Measurements from ENCODE around the gene GALNT9. TPM values are rescaled to one million over a fixed set of nuclear protein-coding genes. Genes with fewer than 3 reads are reported as not detected.
A peak's percentile ranks its signal among the peaks of the same experiment; 100 is the strongest.

Gene GALNT9
- total RNA-seq, 1 experiment from 2014 or later = 0.44 TPM

DNA sequence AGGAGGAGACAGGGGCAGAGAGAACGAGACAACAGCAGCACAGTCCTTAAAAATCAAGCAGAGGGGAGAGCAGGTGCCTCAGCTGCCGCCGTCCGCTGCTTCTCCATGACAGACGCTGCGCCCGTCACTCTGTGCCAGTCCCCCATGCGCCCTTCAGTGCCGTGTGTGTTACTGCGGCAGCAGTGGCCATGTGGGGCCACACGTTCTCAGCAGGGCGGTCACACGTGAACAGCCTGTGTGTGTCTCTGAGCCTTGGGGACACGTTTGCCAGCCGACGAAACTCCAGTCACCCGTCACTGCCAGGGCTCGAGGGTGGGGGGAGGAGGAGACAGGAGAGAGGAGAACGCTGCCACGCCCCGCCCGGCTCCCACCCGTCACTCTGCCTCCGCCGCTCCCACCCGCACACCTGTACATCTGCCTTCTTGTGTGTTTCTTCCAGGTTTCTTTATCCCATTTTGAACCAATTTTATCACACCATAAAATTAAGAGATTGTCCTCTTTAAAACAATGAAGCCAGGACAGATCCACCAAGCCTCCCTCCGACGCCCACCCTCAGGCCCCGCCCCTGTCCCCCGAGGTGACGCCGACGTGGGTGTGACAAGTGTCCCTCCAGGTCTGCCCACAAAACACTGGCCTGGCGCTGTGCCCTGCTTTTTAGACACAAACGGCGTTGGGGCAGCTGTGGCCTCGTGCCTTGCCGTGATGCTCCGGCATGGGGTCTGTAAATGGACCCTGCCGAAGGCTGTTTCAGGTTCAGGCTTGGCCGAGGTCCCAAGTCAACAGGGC is 58.2 kb downstream of the GALNT9 start:
- peaks cover 15% of the 10 kb centered on the region; the same call in 1 of the 2 replicates for H3K4me1 ChIP-seq (ENCODE audit: insufficient read depth, low read length)
- H3F3A ChIP-seq (ENCODE audit: low read length, unreplicated experiment) = no peaks in the 10 kb centered on the region
- ChIA-PET POLR2A (ENCODE audit: unreplicated experiment) (no interaction called here), CTCF (no interaction called here)
- TF ChIP-seq, protein P1, sequence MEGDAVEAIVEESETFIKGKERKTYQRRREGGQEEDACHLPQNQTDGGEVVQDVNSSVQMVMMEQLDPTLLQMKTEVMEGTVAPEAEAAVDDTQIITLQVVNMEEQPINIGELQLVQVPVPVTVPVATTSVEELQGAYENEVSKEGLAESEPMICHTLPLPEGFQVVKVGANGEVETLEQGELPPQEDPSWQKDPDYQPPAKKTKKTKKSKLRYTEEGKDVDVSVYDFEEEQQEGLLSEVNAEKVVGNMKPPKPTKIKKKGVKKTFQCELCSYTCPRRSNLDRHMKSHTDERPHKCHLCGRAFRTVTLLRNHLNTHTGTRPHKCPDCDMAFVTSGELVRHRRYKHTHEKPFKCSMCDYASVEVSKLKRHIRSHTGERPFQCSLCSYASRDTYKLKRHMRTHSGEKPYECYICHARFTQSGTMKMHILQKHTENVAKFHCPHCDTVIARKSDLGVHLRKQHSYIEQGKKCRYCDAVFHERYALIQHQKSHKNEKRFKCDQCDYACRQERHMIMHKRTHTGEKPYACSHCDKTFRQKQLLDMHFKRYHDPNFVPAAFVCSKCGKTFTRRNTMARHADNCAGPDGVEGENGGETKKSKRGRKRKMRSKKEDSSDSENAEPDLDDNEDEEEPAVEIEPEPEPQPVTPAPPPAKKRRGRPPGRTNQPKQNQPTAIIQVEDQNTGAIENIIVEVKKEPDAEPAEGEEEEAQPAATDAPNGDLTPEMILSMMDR (conservative IDR thresholded peaks at IDR 0.05; ENCODE audit: low read depth, low read length) = no peak
- TF ChIP-seq EZH2phosphoT487 (IDR thresholded peaks at IDR 0.05; ENCODE audit: borderline replicate concordance, low read length) = no peak
- no peak for TF ChIP-seq EZH2 (IDR thresholded peaks at IDR 0.05; ENCODE audit: low read length, unreplicated experiment)
- H3K9me3 ChIP-seq (ENCODE audit: low read length) = no peaks in the 10 kb centered on the region
- no peak overlapping the region for H3K9ac ChIP-seq (ENCODE audit: low read length)
- no peak for DNase-seq
- H4K20me1 ChIP-seq (ENCODE audit: low read length) = no peaks in the 10 kb centered on the region
- intact Hi-C loops (cut with micrococcal nuclease) = no loop called here
- H3K9me2 ChIP-seq (replicated peaks; ENCODE audit: low read length) = no peaks in the 10 kb centered on the region
- H3K4me3 ChIP-seq (ENCODE audit: low read length) = no peak overlapping the region
- ATAC-seq = no peak
- peaks cover 22% of the 10 kb centered on the region for H3K27me3 ChIP-seq (ENCODE audit: low read length)
- BruUV-seq (replicated peaks) = no TSS peak
- H3K4me2 ChIP-seq (ENCODE audit: low read length) = 0 out of 2 replicates have a peak overlapping the region, but pooled peaks have one; percentile 21
- H3K79me2 ChIP-seq (ENCODE audit: low read length) = no peaks in the 10 kb centered on the region
- no peak overlapping the region for H3K27ac ChIP-seq (ENCODE audit: low read length)
- H3K36me3 ChIP-seq (ENCODE audit: low read depth, low read length) = no peaks in the 10 kb centered on the region
- 0 out of 2 replicates have a peak overlapping the region, but pooled peaks have one; percentile 12 for H2AFZ ChIP-seq (ENCODE audit: low read length)

DNA sequence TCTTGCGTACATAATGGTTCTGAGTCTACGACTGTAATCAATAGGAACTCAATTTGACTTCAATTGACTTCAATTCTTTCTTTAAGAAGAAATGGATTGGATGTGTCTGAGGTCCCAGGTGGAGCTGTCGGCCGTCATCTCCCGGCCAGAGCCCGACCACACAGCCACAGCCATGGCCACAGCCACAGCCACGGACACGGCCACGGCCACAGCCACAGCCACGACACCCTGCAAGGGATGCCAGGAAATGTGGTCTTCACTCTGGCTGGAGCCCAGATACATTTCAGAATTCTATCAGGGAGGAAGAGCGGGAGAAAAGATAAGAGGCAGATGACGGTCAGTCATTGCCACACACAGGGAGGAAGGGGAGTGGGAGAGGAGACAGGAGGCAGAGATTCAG is 58.9 kb downstream of the GALNT9 start:
- no peak for ATAC-seq
- Histone ChIP-seq H3K4me1 (ENCODE audit: insufficient read depth, low read length) (peaks cover 13% of the 10 kb centered on the region; the same call in 1 of the 2 replicates), H3K4me3 (ENCODE audit: low read length) (no peak overlapping the region), H3K9me3 (ENCODE audit: low read length) (no peaks in the 10 kb centered on the region), H3F3A (ENCODE audit: low read length, unreplicated experiment) (no peaks in the 10 kb centered on the region), H3K9me2 (replicated peaks; ENCODE audit: low read length) (no peaks in the 10 kb centered on the region), H3K27ac (ENCODE audit: low read length) (no peak overlapping the region), H3K9ac (ENCODE audit: low read length) (no peak overlapping the region), H3K79me2 (ENCODE audit: low read length) (no peaks in the 10 kb centered on the region), H3K4me2 (ENCODE audit: low read length) (no peak overlapping the region), H2AFZ (ENCODE audit: low read length) (no peak overlapping the region), H3K36me3 (ENCODE audit: low read depth, low read length) (no peaks in the 10 kb centered on the region), H3K27me3 (ENCODE audit: low read length) (peaks cover 22% of the 10 kb centered on the region), H4K20me1 (ENCODE audit: low read length) (no peaks in the 10 kb centered on the region)
- intact Hi-C loops (cut with micrococcal nuclease) = no loop called here
- TF ChIP-seq EZH2 (IDR thresholded peaks at IDR 0.05; ENCODE audit: low read length, unreplicated experiment) (no peak), EZH2phosphoT487 (IDR thresholded peaks at IDR 0.05; ENCODE audit: borderline replicate concordance, low read length) (no peak)
- TF ChIP-seq, protein P1 (conservative IDR thresholded peaks at IDR 0.05; ENCODE audit: low read depth, low read length) = no peak
- CTCF ChIA-PET = no interaction called here
- BruUV-seq (replicated peaks) = no TSS peak
- no peak for DNase-seq
- POLR2A ChIA-PET (ENCODE audit: unreplicated experiment) = no interaction called here
